Fibroblast of peridontal ligament (primary cell): ENCODE results near the gene UMPS.
"Not testable (repeated sequence)": the region's sequence is repeated elsewhere in the genome, so short reads cannot be mapped to it uniquely, and the experiment has no call there.

Experiments
- DNase-seq: peaks from one replicate; pipeline ENCODE4 v3.0.0-alpha.2; 2010; ENCODE audit errors: extremely low read depth

The UMPS gene

GRCh38 chr3:124780356-124780755, 50.1 kb downstream of the UMPS start:
- DNase-seq: peak; percentile 97

GRCh38 chr3:124780761-124781475, 50.7 kb downstream of the UMPS start:
- DNase-seq: peak; percentile 75

GRCh38 chr3:124781476-124782376, 51.5 kb downstream of the UMPS start:
- no peak for DNase-seq

GRCh38 chr3:124782377-124782712, 52.1 kb downstream of the UMPS start:
- not testable (repeated sequence) for DNase-seq

GRCh38 chr3:124783696-124784095, 53.4 kb downstream of the UMPS start:
- no peak for DNase-seq

- DNase-seq: no peak
Measured at GRCh38 chr3:124784686-124785382, 54.6 kb downstream of the UMPS start.

GRCh38 chr3:124785973-124786372, 55.7 kb downstream of the UMPS start:
- DNase-seq: peak; percentile 32

GRCh38 chr3:124786511-124787241, 56.4 kb downstream of the UMPS start:
- DNase-seq: peak; percentile 78

GRCh38 chr3:124787476-124788195, 57.4 kb downstream of the UMPS start:
- DNase-seq: peak; percentile 79

GRCh38 chr3:124788254-124788745, 58.0 kb downstream of the UMPS start:
- DNase-seq: no peak

- not testable (repeated sequence) for DNase-seq
Measured at GRCh38 chr3:124789103-124789502, 58.9 kb downstream of the UMPS start.

- DNase-seq: peak; percentile 91
Measured at GRCh38 chr3:124791142-124791541, 60.9 kb downstream of the UMPS start.

- peak; percentile 99 for DNase-seq
Measured at GRCh38 chr3:124791639-124792151, 61.4 kb downstream of the UMPS start.

- peak; percentile 29 for DNase-seq
Measured at GRCh38 chr3:124792341-124793040, 62.2 kb downstream of the UMPS start.

- DNase-seq: peak; percentile 19
Measured at GRCh38 chr3:124793054-124793739, 62.9 kb downstream of the UMPS start.

- DNase-seq: no peak
Measured at GRCh38 chr3:124796477-124796876, 66.2 kb downstream of the UMPS start.

GRCh38 chr3:124797426-124797945, 67.2 kb downstream of the UMPS start:
- no peak for DNase-seq
